Liver (tissue), 9 donors: ENCODE data around the gene LCN12. TPM values are rescaled to one million over a fixed set of nuclear protein-coding genes. Genes with fewer than 3 reads are reported as not detected.

ENCODE experiments used
- DNase-seq: peaks from one replicate; pipeline ENCODE4 v3.0.0-alpha.2; 2017; ENCODE audit warnings: low spot score
- H3K27ac ChIP-seq, 2 donors: one replicate each; pipeline ENCODE4 v1.7.0; 2013; ENCODE audit warnings: inconsistent platforms in 2 of 2, low read length in 2 of 2, control low read depth in 1 of 2, low read depth in 1 of 2, mild to moderate bottlenecking in 1 of 2
- H3K27me3 ChIP-seq, 4 donors: one replicate each; pipeline versions ENCODE4 v1.6.1 to v1.7.0; 2013; ENCODE audit warnings: low read length in 3 of 4, inconsistent platforms in 1 of 4, mild to moderate bottlenecking in 1 of 4, moderate library complexity in 1 of 4; ENCODE audit not compliant: control insufficient read depth in 4 of 4, insufficient read depth in 4 of 4
- H3K36me3 ChIP-seq, 4 donors: one replicate each; pipeline versions ENCODE4 v1.6.1 to v1.7.0; 2013; ENCODE audit warnings: low read length in 3 of 4, mild to moderate bottlenecking in 3 of 4, low read depth in 1 of 4, moderate library complexity in 1 of 4; ENCODE audit not compliant: control insufficient read depth in 4 of 4, insufficient read depth in 3 of 4
- H3K4me1 ChIP-seq, 4 donors: one replicate each; pipeline versions ENCODE4 v1.6.1 to v1.7.0; 2013; ENCODE audit warnings: low read length in 3 of 4, mild to moderate bottlenecking in 3 of 4, moderate library complexity in 1 of 4; ENCODE audit not compliant: control insufficient read depth in 4 of 4, insufficient read depth in 4 of 4
- H3K4me3 ChIP-seq, 3 donors: one replicate each; pipeline versions ENCODE4 v1.6.1 to v1.7.0; 2013; ENCODE audit warnings: low read length in 3 of 3, control low read depth in 1 of 3, low read depth in 1 of 3, mild to moderate bottlenecking in 1 of 3
- H3K9ac ChIP-seq, 2 donors: one replicate each; pipeline ENCODE4 v1.7.0; 2013; ENCODE audit warnings: low read length in 2 of 2, mild to moderate bottlenecking in 2 of 2, moderate library complexity in 2 of 2, control low read depth in 1 of 2, low read depth in 1 of 2
- H3K9me3 ChIP-seq, 4 donors: one replicate each; pipeline versions ENCODE4 v1.6.1 to v1.7.0; 2013; ENCODE audit warnings: low read length in 3 of 4; ENCODE audit not compliant: control insufficient read depth in 4 of 4
- ATF3 ChIP-seq: IDR thresholded peaks from 2 replicates; pipeline ENCODE4 v1.6.1; 2016; ENCODE audit warnings: antibody characterized with exemption
- CTCF ChIP-seq: fragments of 150-350 bp; IDR thresholded peaks from 2 replicates; pipeline ENCODE4 v1.5.1; 2017; ENCODE audit warnings: improper control_type of control experiment, low read depth, low read length; ENCODE audit not compliant: missing input control
- FOXA1 ChIP-seq: IDR thresholded peaks from 2 replicates; pipeline ENCODE4 v1.6.1; 2016; ENCODE audit warnings: antibody characterized with exemption
- FOXA2 ChIP-seq: IDR thresholded peaks from 2 replicates; pipeline ENCODE4 v1.6.1; 2016; ENCODE audit warnings: antibody characterized with exemption
- GABPA ChIP-seq, 2 donors: IDR thresholded peaks in 1 of 2; conservative IDR thresholded peaks in 1 of 2; 2 replicates each; pipeline ENCODE4 v1.6.1; 2016; ENCODE audit warnings: antibody characterized with exemption in 2 of 2, mild to moderate bottlenecking in 1 of 2, moderate library complexity in 1 of 2
- HNF4A ChIP-seq, 2 donors: conservative IDR thresholded peaks; 2 replicates each; pipeline ENCODE4 v1.6.1; 2016; ENCODE audit warnings: antibody characterized with exemption in 2 of 2, mild to moderate bottlenecking in 2 of 2
- HNF4G ChIP-seq: IDR thresholded peaks from 2 replicates; pipeline ENCODE4 v1.6.1; 2016; ENCODE audit warnings: antibody characterized with exemption
- JUND ChIP-seq, 2 donors: IDR thresholded peaks; 2 replicates each; pipeline ENCODE4 v1.6.1; 2016; ENCODE audit warnings: antibody characterized with exemption in 2 of 2
- MAX ChIP-seq: IDR thresholded peaks from 2 replicates; pipeline ENCODE4 v1.6.1; 2016; ENCODE audit warnings: antibody characterized with exemption
- NR2F2 ChIP-seq: IDR thresholded peaks from 2 replicates; pipeline ENCODE4 v1.6.1; 2016; ENCODE audit warnings: antibody characterized with exemption
- RAD21 ChIP-seq, 2 donors: IDR thresholded peaks; 2 replicates each; pipeline ENCODE4 v1.6.1; 2016; ENCODE audit warnings: antibody characterized with exemption in 2 of 2, mild to moderate bottlenecking in 2 of 2
- RXRA ChIP-seq, 2 donors: IDR thresholded peaks; 2 replicates each; pipeline ENCODE4 v1.6.1; 2017 to 2018; ENCODE audit warnings: antibody characterized with exemption in 2 of 2, mild to moderate bottlenecking in 1 of 2
- SP1 ChIP-seq: IDR thresholded peaks from 2 replicates; pipeline ENCODE4 v1.6.1; 2018; ENCODE audit warnings: antibody characterized with exemption, mild to moderate bottlenecking
- TAF1 ChIP-seq: conservative IDR thresholded peaks from 2 replicates; pipeline ENCODE4 v1.6.1; 2016; ENCODE audit warnings: antibody characterized with exemption, mild to moderate bottlenecking
- ZBTB33 ChIP-seq: IDR thresholded peaks from 2 replicates; pipeline ENCODE4 v1.6.1; 2016; ENCODE audit warnings: antibody characterized with exemption
- WGBS: extraction: QIAGEN DNeasy Blood & Tissue Kit; methylation state at CpG from one replicate; pipeline ENCODE4 v1.1.7; 2013; 5-methylcytosine and 5-hydroxymethylcytosine counted together
- polyA plus RNA-seq, 2 donors: library from polyadenylated mRNA; stranded (reverse) in 1 of 2; unstranded in 1 of 2; fragments of 200-250 nt in 1 of 2; fragments of >200 nt in 1 of 2; fragmentation: Nextera tagmentation in 1 of 2; extraction: Ambion mirVana in 1 of 2; gene quantifications; one replicate each; pipeline versions ENCODE4 v1.2.1 to v1.2.3, GENCODE V29; 2013 to 2015
- total RNA-seq, 2 donors: library from RNA; depleted of rRNA; stranded (reverse); fragments of >200 nt; gene quantifications; one replicate each; pipeline ENCODE4 v1.2.3, GENCODE V29; 2014
- donor health status: healthy.
- donor health status: healthy.
- donor health status: healthy.
- donor health status: healthy.
- donor health status: healthy.

Gene LCN12
- total and polyA plus RNA-seq, 4 donors = 2.3 to 12.2 (median 6.2) TPM

GRCh38 chr9:136936645-136937170 lies 15.4 kb upstream of the LCN12 start (continued):
- TF ChIP-seq ZBTB33 (no peak), RXRA (IDR thresholded peaks at IDR 0.05) (no peak), SP1 (no peak), FOXA1 (no peak), ATF3 (no peak)

- H3K9ac ChIP-seq = peak overlapping the region in 1 of 2 donors; percentile 52
- H3K27ac ChIP-seq = peak overlapping the region; percentile 82 to 93
- H3K4me3 ChIP-seq = no peak overlapping the region
- TF ChIP-seq ATF3 = no peak
- peaks cover 0 to 14% (median 9%) of the 10 kb centered on the region in 4 donors for H3K36me3 ChIP-seq
- H3K4me1 ChIP-seq = peaks cover 21 to 48% (median 32%) of the 10 kb centered on the region in 4 donors
- DNase-seq = no peak
- WGBS = 87% methylated on average over 15 of the region's 15 CpGs
- no peaks in the 10 kb centered on the region for H3K9me3 ChIP-seq
- H3K27me3 ChIP-seq = no peaks in the 10 kb centered on the region
Observed at GRCh38 chr9:136937186-136938001, 14.7 kb upstream of the LCN12 start.

- DNase-seq = no peak
- no peak for TF ChIP-seq FOXA1
- Histone ChIP-seq H3K9me3 (no peaks in the 10 kb centered on the region), H3K27me3 (no peaks in the 10 kb centered on the region), H3K4me1 (peaks cover 21 to 61% (median 40%) of the 10 kb centered on the region in 4 donors), H3K4me3 (no peak overlapping the region), H3K27ac (peak overlapping the region; percentile 82 to 93), H3K9ac (no peak overlapping the region), H3K36me3 (peaks cover 0 to 14% (median 9%) of the 10 kb centered on the region in 4 donors)
- 87% methylated on average over 28 of the region's 28 CpGs for WGBS
Observed at GRCh38 chr9:136939431-136939995, 12.6 kb upstream of the LCN12 start.

- Histone ChIP-seq H3K4me3 (no peak overlapping the region), H3K27ac (peak overlapping the region; percentile 82 to 93), H3K9me3 (no peaks in the 10 kb centered on the region), H3K9ac (no peak overlapping the region), H3K36me3 (peaks cover 0 to 14% (median 9%) of the 10 kb centered on the region in 4 donors), H3K4me1 (peaks cover 21 to 61% (median 40%) of the 10 kb centered on the region in 4 donors), H3K27me3 (no peaks in the 10 kb centered on the region)
- 35% methylated on average over 16 of the region's 16 CpGs for WGBS
- no peak for DNase-seq
- TF ChIP-seq RXRA (IDR thresholded peaks at IDR 0.05) (peak; percentile 98 to 99), ATF3 (no peak), ZBTB33 (no peak), FOXA1 (peak; percentile 76), CTCF (no peak), HNF4A (conservative IDR thresholded peaks at IDR 0.05) (peak; percentile 96 to 97), FOXA2 (peak; percentile 80), RAD21 (IDR thresholded peaks at IDR 0.05) (peak; percentile 21 to 55), NR2F2 (peak; percentile 60), MAX (peak; percentile 85), JUND (IDR thresholded peaks at IDR 0.05) (peak; percentile 70 to 74), GABPA (IDR thresholded peaks at IDR 0.05 in 1 of 2, conservative IDR thresholded peaks at IDR 0.05 in 1 of 2) (peak in 1 of 2 donors; percentile 51), TAF1 (peak; percentile 16), HNF4G (peak; percentile 85), SP1 (peak; percentile 94)
Observed at GRCh38 chr9:136939996-136940525, 12.0 kb upstream of the LCN12 start.
